Activated CD8-positive, alpha-beta memory T cell treated with anti-CD3 and anti-CD28 coated beads for 36 hours (primary cell): ENCODE results near the gene NOSIP. TPM values are rescaled to one million over a fixed set of nuclear protein-coding genes. Genes with fewer than 3 reads are reported as not detected.

ENCODE experiments used
- CTCF ChIA-PET: fragments of 350-600 bp; sonication (Branson Sonifier 250); formaldehyde crosslinking; loops from one replicate; lab custom pipeline; 2021; ENCODE audit warnings: antibody characterized with exemption; lab: Charles Lee
- POLR2A ChIA-PET: fragments of 350-600 bp; sonication (Branson Sonifier 250); formaldehyde crosslinking; loops from one replicate; lab custom pipeline; 2021; ENCODE audit warnings: antibody characterized with exemption; lab: Charles Lee
- total RNA-seq, 2 experiments: library from RNA; stranded (reverse); gene quantifications; one replicate each; pipeline ENCODE4 v1.2.3, GENCODE V29; 2021

NOSIP gene
- total RNA-seq, 2 experiments from 2014 or later = 59.7 to 60.2 TPM

DNA sequence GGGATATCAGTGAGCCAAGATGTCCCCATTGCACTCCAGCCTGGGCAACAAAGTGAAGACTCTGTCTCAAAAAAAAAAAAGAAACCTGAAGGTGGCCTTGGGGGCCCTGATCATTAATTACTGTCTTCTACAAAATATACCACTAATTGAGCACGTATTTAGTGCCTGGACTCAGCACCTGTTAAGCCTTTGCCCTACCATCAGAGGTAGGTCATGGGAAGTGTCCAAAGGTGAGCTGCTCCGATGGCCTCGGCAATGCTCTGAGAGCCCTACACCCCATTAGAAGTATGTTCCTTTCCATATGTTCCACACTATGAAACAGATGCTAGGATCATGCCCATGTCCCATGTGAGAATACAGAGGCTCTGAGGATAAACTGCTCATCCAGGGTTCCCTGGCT lies 20.9 kb downstream of the NOSIP start:
- POLR2A ChIA-PET = interaction anchor here (1.2 kb wide), 1 partner anchor 25 kb away, joined by 3 read pairs; no protein-coding TSS in a partner anchor
- CTCF ChIA-PET = interaction anchor here (1.1 to 5.7 kb wide), 5 partner anchors 11 to 56 kb away, joined by 5 to 40 read pairs (median 8); no protein-coding TSS in a partner anchor

DNA sequence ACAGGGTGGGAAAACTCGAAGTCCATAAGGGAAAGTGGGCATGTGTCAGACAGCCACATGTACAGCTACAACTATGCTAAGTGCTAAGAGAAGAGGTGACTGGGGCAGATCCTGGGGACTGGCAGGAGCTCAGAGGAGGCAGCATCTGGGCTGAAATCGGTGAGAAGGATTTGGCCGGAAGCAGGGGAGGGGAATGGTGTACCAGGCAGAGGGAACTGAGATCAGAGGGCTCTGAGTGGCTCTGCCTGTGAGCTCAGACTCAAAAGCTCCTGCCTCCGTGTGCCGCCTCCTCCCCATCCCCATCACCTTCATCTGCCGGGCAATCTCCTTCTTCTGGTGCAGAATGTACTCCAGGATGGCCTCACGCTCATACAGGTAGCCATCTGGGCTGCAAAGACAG lies 21.8 kb downstream of the NOSIP start:
- ChIA-PET CTCF (interaction anchor here (1.1 to 5.7 kb wide), 4 partner anchors 11 to 56 kb away, joined by 7 to 40 read pairs (median 10); no protein-coding TSS in a partner anchor), POLR2A (interaction anchor here (0.7 to 1.2 kb wide), 2 partner anchors 24 to 82 kb away, joined by 3 to 4 read pairs; no protein-coding TSS in a partner anchor)

DNA sequence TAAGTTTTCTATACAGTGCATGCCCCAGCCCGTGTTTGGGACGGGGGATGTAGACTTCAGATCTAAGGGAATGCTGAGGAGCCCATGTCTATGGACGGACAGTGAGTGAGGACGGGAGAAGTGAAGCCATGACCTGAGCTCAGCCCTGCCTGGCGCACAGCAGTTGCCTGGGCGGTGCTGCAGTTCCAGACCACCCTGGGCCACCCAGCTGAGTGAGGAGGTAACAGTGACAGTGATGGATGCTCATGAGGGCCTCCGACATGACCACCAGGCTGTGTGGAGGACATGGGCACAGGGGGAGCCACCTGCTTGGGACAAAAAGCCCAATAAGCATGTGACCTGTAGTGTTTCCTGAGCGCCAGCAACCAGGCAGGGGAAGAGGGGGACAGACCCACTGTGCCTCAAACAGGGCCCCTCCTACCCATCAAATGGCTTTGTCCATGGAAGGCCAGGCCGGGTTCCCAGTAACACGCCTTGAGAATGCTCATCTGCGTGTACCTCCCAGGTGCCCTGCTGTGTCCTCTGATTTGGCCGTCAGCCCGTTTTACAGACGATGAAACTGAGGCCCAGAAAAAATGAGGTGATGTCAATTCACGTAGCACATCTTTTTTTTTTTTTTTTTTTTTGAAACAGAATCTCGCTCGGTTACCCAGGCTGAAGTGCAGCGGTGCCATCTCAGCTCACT lies 22.6 kb downstream of the NOSIP start:
- CTCF ChIA-PET = interaction anchor here (0.7 to 5.7 kb wide), 3 partner anchors 12 to 55 kb away, joined by 3 to 40 read pairs (median 8); no protein-coding TSS in a partner anchor
- POLR2A ChIA-PET = interaction anchor here (0.5 kb wide), 1 partner anchor 49 kb away, joined by 3 read pairs; no protein-coding TSS in a partner anchor

DNA sequence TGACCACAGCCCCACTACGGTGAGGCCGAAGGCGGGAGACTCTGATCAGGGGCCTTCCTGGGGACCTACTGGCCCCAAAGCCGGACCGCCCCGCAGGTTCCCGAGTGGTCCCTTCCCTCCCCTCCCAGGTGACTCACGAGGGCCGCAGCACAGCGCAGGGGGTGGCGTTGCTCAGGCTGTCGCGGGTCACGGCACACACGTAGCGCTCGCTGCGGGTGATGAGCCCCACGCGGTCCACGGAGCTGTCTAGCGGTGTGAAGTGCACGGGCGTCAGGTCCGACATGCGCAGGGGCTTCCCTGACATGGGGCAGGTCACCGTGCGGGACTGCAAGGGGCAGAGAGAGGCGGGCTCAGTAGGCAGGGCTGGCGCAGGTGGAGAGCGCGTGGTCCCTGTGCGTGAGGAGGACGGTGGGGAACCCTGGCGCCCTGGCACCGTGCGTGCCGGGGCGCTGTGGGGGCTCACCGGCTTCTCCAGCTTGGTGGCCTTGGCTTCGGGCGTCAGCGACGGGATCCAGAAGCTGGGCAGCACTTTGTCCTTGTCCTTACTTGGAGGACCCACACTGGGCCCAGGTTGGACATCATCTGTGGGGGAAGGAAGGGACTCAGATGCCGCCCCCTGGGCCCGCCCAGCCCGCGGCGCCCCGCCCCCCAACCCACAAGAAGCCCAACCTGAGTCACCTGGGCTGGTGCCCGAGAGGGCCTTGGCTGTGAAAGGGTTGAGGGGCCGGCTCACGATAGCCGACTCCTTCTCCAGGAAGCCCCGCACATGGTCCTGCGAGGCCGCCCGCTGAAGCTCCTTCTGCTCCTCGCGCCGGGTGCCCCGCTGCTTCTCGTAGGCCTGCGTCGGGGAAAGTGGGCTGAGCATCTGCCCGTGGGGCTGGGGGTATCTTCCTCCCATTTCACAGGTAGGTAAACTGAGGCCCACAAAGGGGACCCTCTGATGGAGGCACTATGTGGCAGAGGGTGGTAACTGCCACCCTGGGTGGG lies 23.7 kb downstream of the NOSIP start:
- CTCF ChIA-PET = interaction anchor here (0.7 to 5.7 kb wide), 2 partner anchors 13 to 50 kb away, joined by 3 to 40 read pairs; no protein-coding TSS in a partner anchor
- POLR2A ChIA-PET = interaction anchor here (0.5 to 0.7 kb wide), 2 partner anchors 48 to 57 kb away, joined by 3 read pairs; no protein-coding TSS in a partner anchor

DNA sequence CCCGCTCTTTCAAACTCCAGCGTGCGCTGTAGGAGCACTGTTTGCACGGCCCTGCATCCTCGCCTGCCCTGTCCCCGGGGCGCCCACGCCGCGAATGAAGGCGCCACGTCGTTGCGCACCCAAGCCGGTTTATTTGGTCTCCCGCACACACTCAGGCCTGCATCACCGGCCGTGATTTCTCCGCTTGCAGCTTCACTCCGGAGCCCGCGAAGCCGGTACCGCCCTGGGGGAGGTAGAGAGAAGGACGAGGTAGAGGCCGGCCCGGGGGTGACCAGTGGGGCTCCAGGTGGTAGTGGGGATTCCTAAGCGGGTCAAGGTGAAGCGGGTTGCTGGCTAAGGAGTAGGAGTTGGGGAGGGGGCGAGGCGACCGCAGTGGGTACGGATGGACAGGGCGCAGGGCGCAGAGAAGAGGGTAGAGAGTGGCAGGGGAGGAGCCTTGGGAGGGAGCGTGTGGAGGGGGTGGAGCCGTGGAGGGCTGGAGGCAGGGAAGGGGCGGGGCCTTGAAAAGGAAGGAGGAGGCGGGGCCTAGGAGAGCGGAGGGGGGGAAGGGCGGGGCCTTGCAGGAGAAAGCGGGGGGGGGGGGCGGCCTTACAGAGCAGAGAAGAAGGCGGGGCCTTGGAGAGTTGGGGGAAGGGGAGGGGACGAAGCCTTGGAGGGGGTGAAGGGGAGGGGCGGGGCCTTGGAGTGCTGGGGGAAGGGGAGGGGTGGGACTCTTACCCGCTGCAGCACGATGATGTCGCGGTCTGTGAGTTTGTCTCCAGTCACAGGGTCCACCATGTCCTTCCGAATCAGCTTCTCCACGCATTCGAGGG lies 24.6 kb downstream of the NOSIP start:
- CTCF ChIA-PET = interaction anchor here (1.0 to 4.6 kb wide), 2 partner anchors 9 to 14 kb away, joined by 5 to 42 read pairs; no protein-coding TSS in a partner anchor

DNA sequence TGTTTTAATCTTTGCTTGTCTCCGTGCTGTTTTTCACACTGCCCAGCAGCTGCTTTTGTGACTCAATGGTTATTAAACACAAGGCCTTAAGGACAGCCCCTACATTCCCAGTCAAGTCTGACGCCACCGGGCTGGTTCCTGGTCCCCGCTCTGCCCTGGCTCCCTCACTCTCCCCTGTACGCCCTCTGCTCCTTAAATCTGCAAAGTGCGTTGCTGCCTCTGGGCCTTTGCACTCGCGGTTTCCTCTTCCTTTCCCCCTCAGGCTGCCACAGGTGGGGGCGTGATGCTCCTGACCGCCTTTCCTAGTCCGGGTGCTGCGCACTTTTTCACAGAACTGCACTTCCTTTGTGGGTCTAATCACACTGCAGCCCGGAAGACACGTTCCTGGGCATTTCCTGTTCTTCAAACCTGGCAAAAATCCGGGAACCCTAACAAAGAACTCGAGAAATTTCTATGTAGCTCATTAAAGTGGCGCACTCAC lies 25.6 kb downstream of the NOSIP start:
- POLR2A ChIA-PET = interaction anchor here (0.5 to 1.4 kb wide), 3 partner anchors 24 to 58 kb away, joined by 3 to 4 read pairs (median 4); partner anchors contain the start of genes FCGRT and RPS11
- CTCF ChIA-PET = interaction anchor here (0.6 to 7.0 kb wide), 6 partner anchors 8 to 744 kb away, joined by 3 to 66 read pairs (median 4); partner anchors contain the start of gene BCAT2

More for the DNA sequence above, 24.6 kb downstream of the NOSIP start:
- POLR2A ChIA-PET = no interaction called here

DNA sequence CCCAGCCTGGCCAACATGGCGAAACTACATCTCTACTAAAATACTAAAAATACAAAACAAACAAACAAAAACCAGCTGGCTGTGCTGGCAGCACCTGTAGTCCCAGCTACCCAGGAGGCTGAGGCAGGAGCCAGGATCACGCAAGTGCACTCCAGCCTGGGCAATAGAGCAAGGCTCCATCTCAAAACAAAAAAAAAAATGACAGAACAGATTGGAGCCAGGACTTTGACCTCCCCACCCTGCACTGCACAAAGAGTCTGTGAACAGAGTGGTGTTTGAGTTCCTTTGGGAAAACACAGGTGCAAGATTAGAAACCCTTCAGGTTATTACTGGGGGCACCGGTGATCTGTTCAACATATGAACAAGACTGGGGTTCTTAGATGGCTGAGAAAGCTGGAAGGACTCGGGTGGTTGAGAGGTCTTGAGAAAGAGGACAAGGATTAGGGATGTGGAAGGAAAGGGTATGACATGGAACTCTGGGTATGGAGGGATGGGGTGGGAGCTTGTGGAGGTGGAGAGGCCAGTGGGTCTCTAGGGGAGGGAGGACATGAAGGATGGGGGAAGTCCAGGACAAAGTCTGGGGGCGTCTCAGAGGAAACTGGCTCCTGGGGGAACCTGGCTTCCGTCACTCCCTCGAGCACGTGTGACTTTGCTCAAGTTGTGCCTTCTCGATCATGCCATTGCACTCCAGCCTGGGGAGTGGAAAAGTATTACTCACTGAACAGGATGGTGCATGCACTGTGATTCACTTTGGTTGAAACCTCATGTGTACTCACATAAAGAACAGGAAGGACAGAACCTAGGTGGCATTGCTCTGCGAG lies 26.7 kb downstream of the NOSIP start:
- ChIA-PET CTCF (interaction anchor here (0.6 to 7.0 kb wide), 8 partner anchors 11 to 743 kb away, joined by 3 to 66 read pairs (median 4); partner anchors contain the start of gene BCAT2), POLR2A (interaction anchor here (0.7 to 1.4 kb wide), 2 partner anchors 41 to 554 kb away, joined by 4 to 5 read pairs; partner anchors contain the start of gene FCGRT)

DNA sequence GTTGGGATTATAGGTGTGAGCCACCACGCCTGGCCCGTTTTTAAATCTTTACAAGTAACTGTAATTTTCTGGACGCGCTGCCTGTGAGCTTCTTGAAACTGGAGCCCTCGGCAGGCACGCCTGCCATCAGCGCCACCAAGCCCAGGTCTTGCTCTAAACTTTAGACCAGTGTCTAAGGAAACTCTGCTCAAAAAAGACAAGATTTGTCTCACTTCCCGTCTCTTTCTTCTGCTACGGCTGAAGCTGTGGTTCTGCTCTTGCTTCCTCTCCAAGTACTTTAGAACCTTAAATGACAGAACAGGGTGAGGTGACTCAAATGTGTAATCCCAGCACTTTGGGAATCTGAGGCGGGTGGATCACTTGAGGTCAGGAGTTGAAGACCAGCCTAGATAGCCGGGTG lies 27.6 kb downstream of the NOSIP start:
- ChIA-PET CTCF (interaction anchor here (0.5 to 7.0 kb wide), 5 partner anchors 13 to 47 kb away, joined by 3 to 66 read pairs (median 4); no protein-coding TSS in a partner anchor), POLR2A (interaction anchor here (0.6 kb wide), 1 partner anchor 17 kb away, joined by 3 read pairs; no protein-coding TSS in a partner anchor)

DNA sequence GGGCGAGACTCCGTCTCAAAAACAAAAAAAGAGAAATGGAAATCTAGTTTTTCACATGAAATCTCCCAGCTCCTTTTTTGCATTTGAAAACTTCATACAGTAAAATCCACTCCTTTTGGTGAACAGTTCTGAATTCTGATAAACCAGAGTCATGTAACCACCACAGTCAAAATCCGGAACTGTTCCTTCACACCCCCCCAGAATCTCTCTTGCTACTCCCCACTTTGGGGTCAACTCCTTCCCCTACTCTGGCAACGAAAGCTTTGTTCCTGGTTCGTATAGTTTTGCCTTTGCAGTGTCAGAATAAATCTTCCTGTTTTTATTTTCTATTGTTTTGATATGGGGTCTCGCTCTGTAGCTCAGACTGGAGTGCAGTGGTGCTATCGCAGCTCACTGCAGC lies 28.8 kb downstream of the NOSIP start:
- ChIA-PET POLR2A (interaction anchor here (0.7 kb wide), 1 partner anchor 15 kb away, joined by 3 read pairs; no protein-coding TSS in a partner anchor), CTCF (interaction anchor here (0.8 to 7.0 kb wide), 4 partner anchors 11 to 75 kb away, joined by 3 to 66 read pairs (median 24); no protein-coding TSS in a partner anchor)

DNA sequence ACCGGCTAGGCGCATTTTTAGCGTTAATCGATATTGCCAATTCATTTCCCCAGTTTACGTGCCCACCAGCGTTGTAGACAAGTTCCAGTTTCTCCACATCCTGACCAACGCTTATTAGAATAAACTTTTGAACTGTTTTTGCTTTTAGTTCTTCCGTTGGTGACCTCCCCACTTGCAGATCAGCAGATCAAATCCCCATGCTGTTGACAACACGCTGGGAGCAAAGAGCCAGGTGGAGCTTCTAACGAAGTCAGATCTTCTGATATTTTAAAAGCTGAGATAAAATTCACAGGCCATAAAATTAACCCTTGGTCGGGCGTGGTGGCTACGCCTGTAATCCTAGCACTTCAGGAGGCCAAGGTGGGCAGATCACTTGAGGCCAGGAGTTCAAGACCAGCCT lies 31.3 kb downstream of the NOSIP start:
- CTCF ChIA-PET = interaction anchor here (0.6 to 7.0 kb wide), 8 partner anchors 12 to 153 kb away, joined by 3 to 66 read pairs (median 8); partner anchors contain the start of gene NOSIP
- POLR2A ChIA-PET = no interaction called here

DNA sequence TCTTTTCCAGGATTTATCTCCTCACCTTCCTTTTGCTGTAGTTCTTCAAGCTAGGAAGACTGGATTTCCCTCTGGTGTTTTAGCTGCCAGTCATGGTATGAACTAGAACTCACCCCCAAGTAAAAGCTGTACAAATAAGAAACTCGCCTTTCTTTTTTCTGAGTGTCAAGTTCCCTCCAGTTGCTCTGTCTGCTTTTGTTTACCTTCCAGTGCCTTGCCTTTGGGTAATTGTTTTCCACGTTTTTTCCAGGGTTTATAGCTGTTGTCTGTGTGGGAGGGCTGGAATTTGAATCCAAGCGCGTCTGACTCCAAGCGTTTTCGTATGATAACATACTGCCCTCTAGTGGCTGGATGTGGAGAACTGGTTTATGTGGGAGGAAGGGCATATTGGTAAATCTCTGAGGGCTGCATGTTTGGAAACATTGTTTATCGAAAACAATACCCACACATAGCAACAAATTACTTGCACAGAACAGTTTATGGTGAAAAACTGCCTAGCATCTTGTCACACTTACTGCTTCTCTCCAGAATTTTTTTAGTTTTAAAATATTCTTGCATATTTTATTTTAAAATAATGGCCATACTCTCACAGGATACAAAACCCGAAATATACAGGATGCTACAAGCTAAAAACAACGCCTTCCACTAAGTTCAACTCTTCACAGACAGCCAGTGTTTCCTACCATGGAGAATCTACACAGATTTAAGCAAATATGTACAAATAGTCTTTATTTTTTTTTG lies 33.4 kb downstream of the NOSIP start:
- POLR2A ChIA-PET = interaction anchor here (0.6 to 0.9 kb wide), 2 partner anchors 35 to 933 kb away, joined by 3 to 5 read pairs; no protein-coding TSS in a partner anchor
- CTCF ChIA-PET = interaction anchor here (0.7 to 5.5 kb wide), 23 partner anchors 8 to 134 kb away, joined by 3 to 64 read pairs (median 6); partner anchors contain the start of genes FCGRT, FLT3LG, NOSIP and RCN3

DNA sequence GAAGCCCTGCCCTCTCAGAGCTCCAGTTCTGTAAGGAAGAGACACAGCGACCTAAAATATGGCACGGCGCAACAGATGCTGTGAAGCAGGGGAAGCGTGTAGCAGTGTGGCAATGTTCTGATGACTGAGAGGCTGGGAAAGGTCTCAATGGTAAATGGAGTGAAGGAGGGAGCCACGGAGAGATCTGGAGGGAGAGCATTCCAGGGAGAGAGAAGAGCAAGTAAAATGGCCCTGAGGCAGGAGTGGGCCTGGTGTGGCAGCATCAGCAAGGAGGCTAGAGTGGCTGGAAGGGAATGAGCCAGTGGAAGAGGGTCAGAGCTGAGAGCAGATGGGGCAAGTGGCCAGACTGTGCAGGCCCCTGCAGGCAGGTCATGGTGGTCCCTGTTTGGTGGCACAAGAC lies 36.2 kb downstream of the NOSIP start:
- ChIA-PET POLR2A (no interaction called here), CTCF (interaction anchor here (0.6 to 1.1 kb wide), 2 partner anchors 33 to 39 kb away, joined by 3 read pairs; no protein-coding TSS in a partner anchor)

DNA sequence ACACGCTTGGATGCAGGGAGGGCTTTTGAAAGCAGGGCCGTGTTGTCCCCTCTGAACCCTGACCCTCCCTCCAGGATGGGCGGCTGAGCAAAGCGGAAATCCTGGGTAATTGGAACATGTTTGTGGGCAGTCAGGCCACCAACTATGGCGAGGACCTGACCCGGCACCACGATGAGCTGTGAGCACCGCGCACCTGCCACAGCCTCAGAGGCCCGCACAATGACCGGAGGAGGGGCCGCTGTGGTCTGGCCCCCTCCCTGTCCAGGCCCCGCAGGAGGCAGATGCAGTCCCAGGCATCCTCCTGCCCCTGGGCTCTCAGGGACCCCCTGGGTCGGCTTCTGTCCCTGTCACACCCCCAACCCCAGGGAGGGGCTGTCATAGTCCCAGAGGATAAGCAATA lies 37.3 kb downstream of the NOSIP start:
- ChIA-PET CTCF (interaction anchor here (0.9 to 1.1 kb wide), 2 partner anchors 9 to 38 kb away, joined by 3 read pairs; no protein-coding TSS in a partner anchor), POLR2A (no interaction called here)

DNA sequence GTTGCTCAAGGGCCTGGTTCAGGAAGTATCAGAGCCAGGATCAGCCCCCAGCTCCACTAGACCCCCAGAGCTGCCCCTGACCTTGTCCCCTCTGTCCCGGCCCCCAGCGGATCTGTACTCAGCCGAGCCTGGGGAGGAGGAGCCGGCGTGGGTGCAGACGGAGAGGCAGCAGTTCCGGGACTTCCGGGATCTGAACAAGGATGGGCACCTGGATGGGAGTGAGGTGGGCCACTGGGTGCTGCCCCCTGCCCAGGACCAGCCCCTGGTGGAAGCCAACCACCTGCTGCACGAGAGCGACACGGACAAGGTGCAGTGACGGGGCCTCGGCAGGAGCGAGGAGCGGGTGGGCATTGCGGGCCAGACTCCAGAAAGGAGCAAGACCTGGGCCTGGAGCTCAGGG lies 37.9 kb downstream of the NOSIP start:
- POLR2A ChIA-PET = no interaction called here
- CTCF ChIA-PET = interaction anchor here (0.9 to 1.4 kb wide), 2 partner anchors 7 to 8 kb away, joined by 3 read pairs; no protein-coding TSS in a partner anchor

DNA sequence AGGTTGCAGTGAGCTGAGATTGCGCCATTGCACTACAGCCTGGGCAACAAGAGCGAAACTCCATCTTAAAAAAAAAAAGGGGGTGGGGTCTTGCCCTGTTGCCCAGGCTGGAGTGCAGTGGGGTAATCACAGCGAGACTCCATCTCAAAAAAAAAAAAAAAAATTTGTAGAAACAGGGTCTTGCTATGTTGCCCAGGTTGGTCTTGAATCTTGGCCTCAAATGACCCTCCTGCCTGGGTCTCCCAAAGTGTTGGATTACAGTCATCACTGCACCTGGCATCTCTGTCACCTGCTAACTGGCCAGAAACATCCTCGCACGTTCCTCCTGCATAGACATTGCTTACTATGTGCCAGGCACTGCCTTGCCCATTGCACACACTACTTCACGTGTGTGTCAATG lies 38.4 kb downstream of the NOSIP start:
- POLR2A ChIA-PET = interaction anchor here (0.7 kb wide), 1 partner anchor 9 kb away, joined by 3 read pairs; no protein-coding TSS in a partner anchor
- CTCF ChIA-PET = interaction anchor here (0.7 to 1.4 kb wide), 3 partner anchors 8 to 489 kb away, joined by 3 to 5 read pairs (median 3); no protein-coding TSS in a partner anchor
